Muscle layer of colon (tissue), 2 donors: ENCODE data around the gene TBC1D2.

Experiments used
- H3K27ac ChIP-seq: one replicate; pipeline ENCODE4 v1.7.0; 2013; ENCODE audit warnings: low read depth, mild to moderate bottlenecking, low read length, moderate library complexity
- H3K27me3 ChIP-seq, 2 donors: one replicate each; pipeline ENCODE4 v1.7.0; 2013; ENCODE audit warnings: low read length in 2 of 2, mild to moderate bottlenecking in 2 of 2; ENCODE audit not compliant: insufficient read depth in 2 of 2, control insufficient read depth in 1 of 2
- H3K36me3 ChIP-seq: one replicate; pipeline ENCODE4 v1.7.0; 2013; ENCODE audit warnings: mild to moderate bottlenecking, low read length; ENCODE audit not compliant: insufficient read depth
- H3K4me1 ChIP-seq: one replicate; pipeline ENCODE4 v1.7.0; 2013; ENCODE audit warnings: mild to moderate bottlenecking, low read length; ENCODE audit not compliant: insufficient read depth
- H3K4me3 ChIP-seq, 2 donors: one replicate each; pipeline ENCODE4 v1.7.0; 2013; ENCODE audit warnings: low read length in 2 of 2, low read depth in 1 of 2, mild to moderate bottlenecking in 1 of 2, moderate library complexity in 1 of 2
- H3K9ac ChIP-seq: one replicate; pipeline ENCODE4 v1.7.0; 2013; ENCODE audit warnings: low read length
- H3K9me3 ChIP-seq: one replicate; pipeline ENCODE4 v1.7.0; 2013; ENCODE audit warnings: mild to moderate bottlenecking, low read length
- donor health status: abdominal sarcoma.
- donor health status: Adenocarcinoma of cecum.

The TBC1D2 gene

DNA sequence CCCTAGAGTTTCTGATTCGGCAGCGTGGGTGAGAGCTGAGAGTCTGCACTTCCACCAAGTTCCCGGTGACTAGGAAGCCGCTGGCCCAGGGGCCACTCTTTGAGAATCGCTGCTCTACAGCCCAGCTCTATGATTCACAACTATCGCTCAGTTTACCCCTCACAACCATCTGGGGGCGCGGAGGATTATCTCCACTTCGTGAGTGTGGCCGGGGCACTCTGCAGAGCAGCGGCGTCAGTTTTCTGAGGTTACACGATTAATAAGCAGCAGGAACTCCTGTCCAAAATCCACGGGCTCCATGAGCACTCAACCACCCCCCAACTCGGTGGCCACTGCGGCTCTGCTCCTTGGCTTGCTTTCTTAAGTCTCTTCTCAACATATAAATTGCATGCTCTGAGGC is 82.3 kb downstream of the TBC1D2 start:
- H3K9me3 ChIP-seq: no peaks in the 10 kb centered on the region
- no peak overlapping the region for H3K27ac ChIP-seq
- no peak overlapping the region for H3K4me3 ChIP-seq
- no peaks in the 10 kb centered on the region for H3K4me1 ChIP-seq
- no peak overlapping the region for H3K9ac ChIP-seq
- H3K27me3 ChIP-seq: peaks cover 0 to 4% of the 10 kb centered on the region in 2 donors
- no peaks in the 10 kb centered on the region for H3K36me3 ChIP-seq

DNA sequence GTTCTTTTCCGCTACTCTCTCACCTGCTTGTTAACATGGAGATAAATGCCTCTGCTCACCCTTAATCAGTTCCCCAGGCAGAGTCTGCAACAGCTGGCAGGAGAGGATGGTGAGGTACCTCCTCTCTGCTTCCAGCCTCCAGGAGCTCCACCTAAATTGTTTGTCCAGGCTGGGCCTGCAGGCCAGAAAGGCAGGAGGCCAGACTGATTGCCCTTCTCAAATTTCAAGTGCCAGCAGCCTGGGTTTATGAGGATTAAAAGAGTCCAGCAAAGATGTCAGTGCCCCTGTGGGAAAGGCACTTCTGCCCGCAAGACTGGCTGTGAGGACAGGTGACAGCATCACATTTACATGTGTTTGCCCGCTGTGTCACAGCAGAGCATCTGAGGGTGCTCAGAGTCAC is 82.8 kb downstream of the TBC1D2 start:
- Histone ChIP-seq H3K9me3 (no peaks in the 10 kb centered on the region), H3K36me3 (no peaks in the 10 kb centered on the region), H3K4me3 (no peak overlapping the region), H3K9ac (no peak overlapping the region), H3K27ac (no peak overlapping the region), H3K4me1 (no peaks in the 10 kb centered on the region), H3K27me3 (peaks cover 0 to 4% of the 10 kb centered on the region in 2 donors)

DNA sequence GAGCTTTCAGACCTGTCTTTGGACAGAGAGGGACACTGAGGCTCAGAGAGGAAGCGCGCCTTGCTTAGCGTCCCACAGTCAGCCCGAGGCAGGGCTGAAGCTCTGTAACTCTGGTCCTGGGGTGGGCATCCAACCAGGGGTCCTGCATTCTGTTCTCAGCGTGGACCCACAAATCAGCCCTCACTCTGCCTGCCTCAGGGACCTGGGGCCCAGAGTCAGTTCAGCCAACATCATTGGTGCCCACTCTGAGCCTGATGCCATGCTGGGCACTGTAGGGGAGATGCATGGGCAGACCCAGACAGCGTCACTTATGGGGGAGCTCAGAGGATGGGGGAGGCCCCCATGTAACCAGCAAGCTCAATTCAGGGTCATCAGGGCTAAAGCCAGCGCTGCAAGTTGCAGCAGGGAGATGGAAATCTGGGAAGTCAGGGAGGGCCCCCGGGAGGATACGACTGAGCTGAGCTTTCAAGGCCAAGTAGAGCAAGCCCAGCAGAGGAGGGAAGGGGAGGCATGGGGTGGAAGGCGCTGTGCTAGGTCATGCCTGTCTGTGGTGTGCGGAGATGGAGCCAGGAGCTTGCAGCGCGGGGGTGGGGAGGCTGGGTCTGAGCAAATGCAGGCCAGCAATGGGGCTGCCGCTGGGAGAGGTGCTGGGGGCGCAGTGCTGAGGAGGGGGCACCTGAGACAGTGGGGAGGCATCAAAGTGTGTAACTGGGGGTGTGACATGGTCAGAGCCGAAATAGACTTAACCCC is 84.1 kb downstream of the TBC1D2 start:
- no peak overlapping the region for H3K4me3 ChIP-seq
- no peaks in the 10 kb centered on the region for H3K36me3 ChIP-seq
- no peaks in the 10 kb centered on the region for H3K4me1 ChIP-seq
- no peak overlapping the region for H3K27ac ChIP-seq
- peaks cover 0 to 4% of the 10 kb centered on the region in 2 donors for H3K27me3 ChIP-seq
- no peaks in the 10 kb centered on the region for H3K9me3 ChIP-seq
- H3K9ac ChIP-seq: no peak overlapping the region

DNA sequence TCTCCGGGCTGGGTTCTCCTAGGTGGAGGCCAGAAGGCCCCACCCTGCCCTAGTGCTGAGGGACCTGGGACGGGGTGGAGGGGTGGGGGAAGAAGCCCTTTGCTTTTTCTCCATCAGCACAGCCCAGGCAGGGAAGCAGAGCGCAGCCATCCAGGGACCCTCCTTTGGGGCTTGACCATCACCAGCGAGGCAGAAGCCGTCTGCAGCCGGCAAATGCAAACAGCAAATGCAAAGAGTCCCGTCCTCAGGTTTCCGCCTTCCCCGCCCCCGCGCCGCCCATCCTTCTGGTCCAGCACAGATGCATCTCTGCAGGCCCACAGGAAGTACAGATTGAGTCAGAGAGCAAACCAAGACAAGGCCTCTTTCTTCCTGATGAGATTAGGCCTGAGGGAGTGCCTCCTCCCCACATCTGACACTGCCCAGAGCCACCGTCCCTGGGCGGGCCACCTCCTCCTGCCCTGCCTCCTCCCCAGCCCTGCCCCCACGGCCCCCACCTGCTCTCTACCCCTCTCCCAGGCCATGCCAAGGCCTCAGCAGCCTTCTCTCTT is 86.4 kb downstream of the TBC1D2 start:
- Histone ChIP-seq H3K36me3 (no peaks in the 10 kb centered on the region), H3K27me3 (peaks cover 0 to 4% of the 10 kb centered on the region in 2 donors), H3K9ac (no peak overlapping the region), H3K4me1 (no peaks in the 10 kb centered on the region), H3K9me3 (no peaks in the 10 kb centered on the region), H3K4me3 (no peak overlapping the region), H3K27ac (no peak overlapping the region)

DNA sequence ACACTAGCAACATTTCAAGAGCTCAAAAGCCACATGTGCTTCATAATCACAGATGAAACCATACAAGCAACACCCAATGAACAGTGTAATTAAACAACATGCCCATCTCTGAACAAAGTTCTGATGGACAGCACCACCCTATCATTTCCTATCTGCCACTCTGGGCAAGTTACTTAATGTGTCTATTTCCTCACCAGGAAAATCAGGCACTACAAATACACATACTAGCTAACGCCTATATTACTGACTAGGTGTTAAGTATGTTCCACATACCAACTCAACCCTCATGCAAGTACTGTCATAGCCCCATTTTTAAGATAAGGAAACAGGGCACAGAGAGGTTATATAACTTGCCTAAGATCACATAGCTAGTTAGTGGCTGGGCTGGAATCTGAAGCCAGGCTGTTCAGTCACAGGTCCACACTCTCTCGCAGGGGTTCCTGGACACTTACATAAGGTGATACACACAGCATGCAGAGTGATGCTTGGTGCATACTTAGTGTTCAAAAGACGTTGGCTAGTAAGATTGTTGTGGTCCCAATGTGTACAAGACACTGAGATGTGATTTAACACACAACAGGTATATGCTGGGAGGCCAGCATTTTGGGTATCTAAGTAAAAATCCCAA is 87.2 kb downstream of the TBC1D2 start:
- Histone ChIP-seq H3K27me3 (peaks cover 0 to 4% of the 10 kb centered on the region in 2 donors), H3K9me3 (no peaks in the 10 kb centered on the region), H3K4me1 (no peaks in the 10 kb centered on the region), H3K36me3 (no peaks in the 10 kb centered on the region), H3K9ac (no peak overlapping the region), H3K27ac (no peak overlapping the region), H3K4me3 (no peak overlapping the region)

DNA sequence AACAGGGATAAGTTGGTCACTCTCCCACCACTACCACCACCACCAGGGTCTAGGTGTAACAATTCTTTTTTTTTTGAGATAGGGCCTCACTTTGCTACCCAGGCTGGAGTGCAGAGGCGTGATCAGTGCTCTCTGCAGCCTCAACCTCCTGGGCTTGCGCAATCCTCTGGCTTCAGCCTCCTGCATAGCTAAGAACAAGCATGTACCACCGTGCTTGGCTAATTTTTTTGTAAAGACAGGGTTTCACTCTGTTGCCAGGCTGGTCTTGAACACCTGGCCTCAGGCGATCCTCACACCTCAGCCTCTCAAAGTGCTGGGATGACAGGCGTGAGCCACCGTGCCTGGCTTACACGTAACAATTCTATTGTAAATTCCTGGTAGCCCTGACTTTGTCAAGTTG is 90.5 kb downstream of the TBC1D2 start:
- Histone ChIP-seq H3K4me3 (no peak overlapping the region), H3K36me3 (no peaks in the 10 kb centered on the region), H3K27me3 (no peaks in the 10 kb centered on the region), H3K27ac (no peak overlapping the region), H3K9ac (no peak overlapping the region), H3K4me1 (no peaks in the 10 kb centered on the region), H3K9me3 (no peaks in the 10 kb centered on the region)

DNA sequence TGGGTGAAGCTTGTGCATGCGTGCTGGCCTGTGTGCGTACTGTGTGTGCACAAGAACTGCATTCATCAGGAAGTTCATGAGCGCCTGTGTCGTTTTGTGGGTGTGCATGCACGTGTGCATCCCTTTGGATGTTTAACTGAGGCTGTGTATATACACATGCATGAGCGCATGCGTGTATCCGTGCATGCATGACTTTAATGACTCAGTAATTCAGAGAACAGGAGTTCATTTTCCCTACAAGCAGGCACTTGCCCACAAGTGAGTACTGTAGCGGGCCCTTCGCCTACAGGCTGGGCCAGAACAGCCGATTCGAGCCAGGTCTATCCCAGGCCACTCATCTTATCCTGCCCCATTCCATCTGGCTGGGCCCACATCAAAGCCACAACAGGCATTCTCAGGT is 92.8 kb downstream of the TBC1D2 start:
- H3K36me3 ChIP-seq: no peaks in the 10 kb centered on the region
- H3K4me3 ChIP-seq: no peak overlapping the region
- no peak overlapping the region for H3K27ac ChIP-seq
- H3K9ac ChIP-seq: no peak overlapping the region
- no peaks in the 10 kb centered on the region for H3K27me3 ChIP-seq
- H3K4me1 ChIP-seq: no peaks in the 10 kb centered on the region
- H3K9me3 ChIP-seq: no peaks in the 10 kb centered on the region

DNA sequence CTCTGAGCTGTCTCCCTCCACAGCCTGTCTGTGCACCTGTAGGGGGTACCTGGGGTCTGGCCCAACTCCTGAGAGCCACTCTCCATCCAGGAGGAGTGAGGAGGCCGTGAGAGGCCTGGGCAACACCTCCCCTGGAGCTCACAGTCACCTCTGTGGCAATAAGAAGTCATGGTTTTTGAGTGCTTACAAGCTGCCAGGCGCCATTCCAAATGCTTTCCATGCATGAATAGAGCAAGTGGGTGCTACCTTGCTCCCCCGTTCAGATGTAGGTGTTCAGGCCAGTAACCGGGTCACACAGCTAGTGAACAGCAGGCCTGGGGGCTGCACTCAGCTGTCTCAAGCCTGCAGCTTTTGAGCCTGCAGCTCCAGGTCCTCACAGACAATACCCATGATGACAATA is 93.6 kb downstream of the TBC1D2 start:
- no peak overlapping the region for H3K9ac ChIP-seq
- H3K36me3 ChIP-seq: no peaks in the 10 kb centered on the region
- no peaks in the 10 kb centered on the region for H3K27me3 ChIP-seq
- H3K4me1 ChIP-seq: no peaks in the 10 kb centered on the region
- H3K9me3 ChIP-seq: no peaks in the 10 kb centered on the region
- H3K27ac ChIP-seq: no peak overlapping the region
- no peak overlapping the region for H3K4me3 ChIP-seq

DNA sequence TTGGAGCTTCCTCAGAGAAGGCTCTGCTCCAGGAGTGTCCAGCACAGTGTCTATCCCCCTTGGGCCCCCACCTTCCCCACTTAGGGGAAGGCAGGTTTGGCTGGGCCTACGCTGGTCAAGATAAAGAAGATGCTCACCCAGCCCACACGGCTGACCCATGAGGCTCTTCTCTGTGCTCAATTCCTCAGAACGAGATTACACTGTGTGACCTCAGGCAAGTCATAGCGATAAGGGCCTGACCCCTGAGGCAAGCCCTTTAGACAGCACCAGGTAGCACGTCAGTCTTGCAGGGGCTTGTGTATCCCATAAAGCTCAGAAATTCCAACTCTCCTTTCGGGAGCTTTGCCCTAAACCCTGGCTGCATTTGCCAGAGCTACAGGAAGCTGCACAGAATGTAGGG is 95.7 kb downstream of the TBC1D2 start:
- no peaks in the 10 kb centered on the region for H3K9me3 ChIP-seq
- H3K4me1 ChIP-seq: no peaks in the 10 kb centered on the region
- H3K9ac ChIP-seq: no peak overlapping the region
- no peaks in the 10 kb centered on the region for H3K36me3 ChIP-seq
- H3K4me3 ChIP-seq: no peak overlapping the region
- no peak overlapping the region for H3K27ac ChIP-seq
- H3K27me3 ChIP-seq: no peaks in the 10 kb centered on the region

DNA sequence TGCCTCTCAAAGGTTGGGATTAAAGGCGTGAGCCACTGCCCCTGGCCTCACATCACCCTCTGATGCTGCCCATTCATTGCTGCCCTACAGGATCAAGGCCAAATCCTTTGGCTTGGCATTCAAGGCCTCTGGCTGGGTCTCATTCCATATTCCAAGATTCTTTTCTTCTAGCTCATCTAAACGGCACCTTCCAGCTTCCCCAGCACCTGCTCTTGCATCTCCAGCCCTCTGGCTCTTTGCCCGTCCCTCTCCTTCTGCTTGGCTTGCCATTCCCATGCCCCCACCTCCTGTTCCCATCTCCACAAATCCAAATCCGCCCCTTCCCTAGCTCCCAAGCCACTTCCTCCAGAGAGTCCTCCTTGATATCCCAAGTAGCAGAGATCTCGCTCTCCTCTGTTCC is 96.1 kb downstream of the TBC1D2 start:
- Histone ChIP-seq H3K36me3 (no peaks in the 10 kb centered on the region), H3K27ac (no peak overlapping the region), H3K4me3 (no peak overlapping the region), H3K9me3 (no peaks in the 10 kb centered on the region), H3K27me3 (no peaks in the 10 kb centered on the region), H3K9ac (no peak overlapping the region), H3K4me1 (no peaks in the 10 kb centered on the region)

DNA sequence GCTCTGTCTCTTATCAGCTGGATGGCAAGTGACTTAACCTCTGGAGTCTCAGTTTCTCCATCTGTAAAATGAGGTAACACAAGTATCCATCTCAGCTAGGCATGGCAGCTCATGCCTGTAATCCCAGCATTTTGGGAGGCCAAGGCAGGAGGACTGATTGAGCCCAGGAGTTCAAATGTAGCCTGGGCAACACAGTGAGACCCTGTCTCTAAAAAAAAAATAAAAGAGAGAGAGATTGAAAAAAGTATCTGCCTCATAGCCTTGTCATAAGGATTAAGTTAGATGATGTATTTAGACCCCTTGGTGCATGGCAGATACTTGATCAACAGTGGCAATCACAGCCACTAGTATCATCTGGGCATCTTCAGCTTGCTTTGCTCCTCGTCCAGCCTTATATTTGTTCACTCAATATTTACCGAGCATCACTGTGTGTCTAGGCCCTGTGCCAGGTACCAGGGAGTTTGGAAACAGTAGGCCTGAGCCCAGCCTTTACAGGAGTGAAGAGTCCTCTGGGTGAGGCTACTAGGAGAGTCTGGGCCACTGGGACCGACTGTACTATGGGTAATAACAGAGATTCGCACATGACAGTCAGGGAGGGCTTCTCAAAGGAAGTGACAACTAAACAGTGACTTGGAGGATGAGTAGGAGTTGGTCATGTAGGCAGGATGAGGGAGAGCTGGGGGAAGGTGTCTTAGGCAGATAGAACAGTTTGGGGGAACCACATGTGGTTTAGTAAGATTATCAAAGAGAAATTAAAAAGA is 97.2 kb downstream of the TBC1D2 start:
- H3K27ac ChIP-seq: no peak overlapping the region
- no peaks in the 10 kb centered on the region for H3K36me3 ChIP-seq
- H3K27me3 ChIP-seq: no peaks in the 10 kb centered on the region
- H3K4me3 ChIP-seq: no peak overlapping the region
- no peaks in the 10 kb centered on the region for H3K9me3 ChIP-seq
- no peaks in the 10 kb centered on the region for H3K4me1 ChIP-seq
- no peak overlapping the region for H3K9ac ChIP-seq
